HCT116 (cell line): Measurements from ENCODE around the gene TFB1M. TPM values are rescaled to one million over a fixed set of nuclear protein-coding genes. Genes with fewer than 3 reads are reported as not detected.

Experiments
- ATAC-seq: fragments of 200-7000 bp; cut with Tn5 transposase; 2 replicates; pipeline ENCODE4 v1.9.1; 2020; ENCODE audit warnings: mild to moderate bottlenecking, moderate library complexity
- BruUV-seq: library from RNA; stranded (reverse); fragments of 400-500 nt; replicated peaks from 2 replicates; lab custom pipeline; 2021; lab: Mats Ljungman, UMichigan
- CTCF ChIA-PET: fragments of 300-600 bp; sonication (Branson Sonifier 250); formaldehyde crosslinking; loops from one replicate; lab custom pipeline; 2021; ENCODE audit warnings: antibody characterized with exemption; lab: Charles Lee
- POLR2A ChIA-PET: fragments of 300-600, 350-600 bp; sonication (Branson Sonifier 250); formaldehyde crosslinking; loops from one replicate; lab custom pipeline; 2021; ENCODE audit warnings: antibody characterized with exemption; lab: Charles Lee
- RAD21 ChIA-PET, 2 experiments: fragments of 300-600 bp; sonication (Branson Sonifier 250); formaldehyde crosslinking; loops; one replicate each; lab custom pipeline; 2023; ENCODE audit warnings: low total read pairs in 2 of 2; ENCODE audit not compliant: uncharacterized antibody in 2 of 2, unreplicated experiment in 2 of 2, low non-redundant PET in 1 of 2; lab: Charles Lee
- DNase-seq: peaks from one replicate; pipeline ENCODE4 v3.0.0-alpha.2; 2010; ENCODE audit warnings: low read depth, low spot score
- H2AFZ ChIP-seq: fragments of 200-600 bp; shearing (Covaris generic), sonication (generic); 2 replicates; pipeline ENCODE4 v1.6.1; 2017; ENCODE audit warnings: low read depth, mixed run types, mixed read lengths, antibody characterized with exemption, low read length; ENCODE audit not compliant: poor library complexity, severe bottlenecking
- H3K27ac ChIP-seq: 2 replicates; pipeline ENCODE4 v1.5.1; 2012; ENCODE audit warnings: low read depth, low read length
- H3K27me3 ChIP-seq: fragments of 200-600 bp; sonication (generic); 2 replicates; pipeline ENCODE4 v1.6.1; 2016; ENCODE audit warnings: mixed run types, low read length, mixed read lengths; ENCODE audit not compliant: insufficient read depth
- H3K36me3 ChIP-seq, 2 experiments: fragments of 200-500 bp in 1 of 2; fragments of 200-600 bp in 1 of 2; sonication (Bioruptor generic) in 1 of 2; sonication (generic) in 1 of 2; 2 replicates each; pipeline versions ENCODE4 v1.5.1 to v1.6.1; 2014 to 2016; ENCODE audit warnings: low read length in 2 of 2, inconsistent platforms in 1 of 2, mixed read lengths in 1 of 2, mixed run types in 1 of 2; ENCODE audit not compliant: insufficient read depth in 2 of 2, control insufficient read depth in 1 of 2
- H3K4me1 ChIP-seq, 2 experiments: fragments of 200-600 bp in 1 of 2; sonication (generic) in 1 of 2; 2 replicates each; pipeline versions ENCODE4 v1.5.1 to v1.6.1; 2012 to 2017; ENCODE audit warnings: low read length in 2 of 2, inconsistent platforms in 1 of 2, mild to moderate bottlenecking in 1 of 2, mixed read lengths in 1 of 2, mixed run types in 1 of 2, moderate library complexity in 1 of 2; ENCODE audit not compliant: insufficient read depth in 2 of 2, control insufficient read depth in 1 of 2
- H3K4me2 ChIP-seq: fragments of 200-600 bp; sonication (generic); 2 replicates; pipeline ENCODE4 v1.6.1; 2017; ENCODE audit warnings: mixed run types, low read length, mixed read lengths
- H3K4me3 ChIP-seq, 2 experiments: fragments of 200-600 bp in 1 of 2; sonication (generic) in 1 of 2; replicated peaks in 1 of 2; 2 replicates each; pipeline ENCODE4 v1.5.1; 2011 to 2016; ENCODE audit warnings: low read length in 2 of 2, control low read depth in 1 of 2, low read depth in 1 of 2, mild to moderate bottlenecking in 1 of 2, mixed read lengths in 1 of 2, mixed run types in 1 of 2
- H3K79me2 ChIP-seq: fragments of 200-600 bp; sonication (generic); 2 replicates; pipeline ENCODE4 v1.6.1; 2017; ENCODE audit warnings: mild to moderate bottlenecking, mixed run types, low read length, moderate library complexity, mixed read lengths; ENCODE audit not compliant: insufficient read depth
- H3K9ac ChIP-seq: fragments of 200-600 bp; sonication (generic); 2 replicates; pipeline ENCODE4 v1.6.1; 2016; ENCODE audit warnings: low read length, mixed read lengths
- H3K9me2 ChIP-seq: fragments of 200-600 bp; sonication (generic), shearing (Covaris generic); 2 replicates; pipeline ENCODE4 v1.6.1; 2017; ENCODE audit warnings: mixed run types, mild to moderate bottlenecking, moderate library complexity; ENCODE audit not compliant: insufficient read depth
- H3K9me3 ChIP-seq, 2 experiments: fragments of 200-500 bp in 1 of 2; fragments of 200-600 bp in 1 of 2; sonication (Bioruptor generic) in 1 of 2; sonication (generic) in 1 of 2; 2 replicates each; pipeline ENCODE4 v1.6.1; 2014 to 2017; ENCODE audit warnings: low read length in 2 of 2, mixed read lengths in 2 of 2, inconsistent platforms in 1 of 2, low read depth in 1 of 2, mild to moderate bottlenecking in 1 of 2, mixed run types in 1 of 2, moderate library complexity in 1 of 2; ENCODE audit not compliant: control insufficient read depth in 1 of 2, insufficient read depth in 1 of 2
- H4K20me1 ChIP-seq: fragments of 200-600 bp; sonication (generic), shearing (Covaris generic); 2 replicates; pipeline ENCODE4 v1.6.1; 2017; ENCODE audit warnings: mixed run types, mild to moderate bottlenecking, moderate library complexity; ENCODE audit not compliant: insufficient read depth
- CEBPB ChIP-seq: IDR thresholded peaks from 2 replicates; pipeline ENCODE4 v1.6.1; 2012; ENCODE audit warnings: low read depth
- EZH2phosphoT487 ChIP-seq: fragments of 200-600 bp; IDR thresholded peaks from 2 replicates; pipeline ENCODE4 v1.6.1; 2018; ENCODE audit warnings: antibody characterized with exemption, borderline replicate concordance
- FOSL1 ChIP-seq: IDR thresholded peaks from 2 replicates; pipeline ENCODE4 v1.6.1; 2012; ENCODE audit warnings: low read depth
- RAD21 ChIP-seq: IDR thresholded peaks from 2 replicates; pipeline ENCODE4 v1.6.1; 2012; ENCODE audit warnings: low read depth, mild to moderate bottlenecking
- SP1 ChIP-seq: IDR thresholded peaks from 2 replicates; pipeline ENCODE4 v1.6.1; 2012; ENCODE audit warnings: low read depth
- TCF7L2 ChIP-seq: IDR thresholded peaks from 2 replicates; pipeline ENCODE4 v1.7.0; 2011; ENCODE audit warnings: borderline replicate concordance, inconsistent platforms; ENCODE audit not compliant: insufficient read depth, insufficient read length; ENCODE audit errors: extremely low read depth
- ZBTB33 ChIP-seq: IDR thresholded peaks from 2 replicates; pipeline ENCODE4 v1.6.1; 2011; ENCODE audit warnings: mild to moderate bottlenecking, low read length, moderate library complexity; ENCODE audit not compliant: insufficient replicate concordance; ENCODE audit errors: extremely low read depth
- ZFX ChIP-seq: fragments of 450-650 bp; IDR thresholded peaks from 2 replicates; pipeline ENCODE4 v1.6.1; 2017
- intact Hi-C: fragments of 100-400 bp; cut with micrococcal nuclease; formaldehyde crosslinking; loops from 2 replicates; pipeline ENCODE4 v1.10.0; 2022
- total RNA-seq: library from RNA; stranded (reverse); gene quantifications from one replicate; pipeline ENCODE4 v1.2.1, GENCODE V29; 2021; ENCODE audit not compliant: unreplicated experiment

TFB1M gene
- total RNA-seq, 1 experiment from 2014 or later, result 43.8 TPM

- TF ChIP-seq ZBTB33, result no peak
- no peak for TF ChIP-seq FOSL1
- no peak for TF ChIP-seq EZH2phosphoT487
- no peak for TF ChIP-seq SP1
Measured at GRCh38 chr6:155346957-155347356, 32.7 kb upstream of the TFB1M start (continued).

GRCh38 chr6:155344341-155345006 is 30.2 kb upstream of the TFB1M start:
- DNase-seq (no peak), ATAC-seq (no peak)
- intact Hi-C loops, result no loop called here
- CTCF ChIA-PET, result no interaction called here
- no TSS peak for BruUV-seq
- RAD21 ChIA-PET, result no interaction called here
- Histone ChIP-seq H3K4me3 (no peak overlapping the region), H3K27me3 (no peaks in the 10 kb centered on the region), H3K79me2 (no peaks in the 10 kb centered on the region), H3K9ac (no peak overlapping the region), H3K27ac (no peak overlapping the region), H3K4me1 (no peaks in the 10 kb centered on the region), H3K9me2 (no peaks in the 10 kb centered on the region), H4K20me1 (no peaks in the 10 kb centered on the region), H3K9me3 (no peaks in the 10 kb centered on the region), H2AFZ (no peak overlapping the region), H3K36me3 (no peaks in the 10 kb centered on the region), H3K4me2 (no peak overlapping the region)
- TF ChIP-seq RAD21, result no peak
- no peak for TF ChIP-seq CEBPB
- no peak for TF ChIP-seq ZFX
- TF ChIP-seq TCF7L2, result no peak
- POLR2A ChIA-PET, result no interaction called here
